Kidney epithelial cell (primary cell): ENCODE measurements around the gene EIF3A. TPM values are rescaled to one million over a fixed set of nuclear protein-coding genes. Genes with fewer than 3 reads are reported as not detected.

Experiments
- DNase-seq: peaks from one replicate; pipeline ENCODE4 v3.0.0-alpha.2; 2010; ENCODE audit warnings: low read depth
- H3K27me3 ChIP-seq: 2 replicates; pipeline ENCODE4 v1.6.0; 2011; ENCODE audit warnings: low read length; ENCODE audit not compliant: control insufficient read depth, insufficient read depth
- H3K36me3 ChIP-seq: 2 replicates; pipeline ENCODE4 v1.5.1; 2011; ENCODE audit warnings: low read length; ENCODE audit not compliant: control insufficient read depth, insufficient read depth
- H3K4me3 ChIP-seq: 2 replicates; pipeline ENCODE4 v1.5.1; 2011; ENCODE audit warnings: low read depth, mild to moderate bottlenecking, control low read depth, low read length
- total RNA-seq: library from RNA; depleted of rRNA; stranded (reverse); fragments of >200 nt; gene quantifications from 2 replicates; pipeline ENCODE4 v1.2.3, GENCODE V29; 2015
- TF ChIP-seq, protein P1 (sequence below): IDR thresholded peaks from 2 replicates; pipeline ENCODE4 v1.5.1; 2011; ENCODE audit warnings: mild to moderate bottlenecking, moderate library complexity, low read length, control low read depth, inconsistent platforms; ENCODE audit not compliant: insufficient read depth, poor library complexity, severe bottlenecking

EIF3A gene, protein sequence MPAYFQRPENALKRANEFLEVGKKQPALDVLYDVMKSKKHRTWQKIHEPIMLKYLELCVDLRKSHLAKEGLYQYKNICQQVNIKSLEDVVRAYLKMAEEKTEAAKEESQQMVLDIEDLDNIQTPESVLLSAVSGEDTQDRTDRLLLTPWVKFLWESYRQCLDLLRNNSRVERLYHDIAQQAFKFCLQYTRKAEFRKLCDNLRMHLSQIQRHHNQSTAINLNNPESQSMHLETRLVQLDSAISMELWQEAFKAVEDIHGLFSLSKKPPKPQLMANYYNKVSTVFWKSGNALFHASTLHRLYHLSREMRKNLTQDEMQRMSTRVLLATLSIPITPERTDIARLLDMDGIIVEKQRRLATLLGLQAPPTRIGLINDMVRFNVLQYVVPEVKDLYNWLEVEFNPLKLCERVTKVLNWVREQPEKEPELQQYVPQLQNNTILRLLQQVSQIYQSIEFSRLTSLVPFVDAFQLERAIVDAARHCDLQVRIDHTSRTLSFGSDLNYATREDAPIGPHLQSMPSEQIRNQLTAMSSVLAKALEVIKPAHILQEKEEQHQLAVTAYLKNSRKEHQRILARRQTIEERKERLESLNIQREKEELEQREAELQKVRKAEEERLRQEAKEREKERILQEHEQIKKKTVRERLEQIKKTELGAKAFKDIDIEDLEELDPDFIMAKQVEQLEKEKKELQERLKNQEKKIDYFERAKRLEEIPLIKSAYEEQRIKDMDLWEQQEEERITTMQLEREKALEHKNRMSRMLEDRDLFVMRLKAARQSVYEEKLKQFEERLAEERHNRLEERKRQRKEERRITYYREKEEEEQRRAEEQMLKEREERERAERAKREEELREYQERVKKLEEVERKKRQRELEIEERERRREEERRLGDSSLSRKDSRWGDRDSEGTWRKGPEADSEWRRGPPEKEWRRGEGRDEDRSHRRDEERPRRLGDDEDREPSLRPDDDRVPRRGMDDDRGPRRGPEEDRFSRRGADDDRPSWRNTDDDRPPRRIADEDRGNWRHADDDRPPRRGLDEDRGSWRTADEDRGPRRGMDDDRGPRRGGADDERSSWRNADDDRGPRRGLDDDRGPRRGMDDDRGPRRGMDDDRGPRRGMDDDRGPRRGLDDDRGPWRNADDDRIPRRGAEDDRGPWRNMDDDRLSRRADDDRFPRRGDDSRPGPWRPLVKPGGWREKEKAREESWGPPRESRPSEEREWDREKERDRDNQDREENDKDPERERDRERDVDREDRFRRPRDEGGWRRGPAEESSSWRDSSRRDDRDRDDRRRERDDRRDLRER (N-terminal part only)
- total RNA-seq = 129 and 140 TPM in 2 replicates

DNA sequence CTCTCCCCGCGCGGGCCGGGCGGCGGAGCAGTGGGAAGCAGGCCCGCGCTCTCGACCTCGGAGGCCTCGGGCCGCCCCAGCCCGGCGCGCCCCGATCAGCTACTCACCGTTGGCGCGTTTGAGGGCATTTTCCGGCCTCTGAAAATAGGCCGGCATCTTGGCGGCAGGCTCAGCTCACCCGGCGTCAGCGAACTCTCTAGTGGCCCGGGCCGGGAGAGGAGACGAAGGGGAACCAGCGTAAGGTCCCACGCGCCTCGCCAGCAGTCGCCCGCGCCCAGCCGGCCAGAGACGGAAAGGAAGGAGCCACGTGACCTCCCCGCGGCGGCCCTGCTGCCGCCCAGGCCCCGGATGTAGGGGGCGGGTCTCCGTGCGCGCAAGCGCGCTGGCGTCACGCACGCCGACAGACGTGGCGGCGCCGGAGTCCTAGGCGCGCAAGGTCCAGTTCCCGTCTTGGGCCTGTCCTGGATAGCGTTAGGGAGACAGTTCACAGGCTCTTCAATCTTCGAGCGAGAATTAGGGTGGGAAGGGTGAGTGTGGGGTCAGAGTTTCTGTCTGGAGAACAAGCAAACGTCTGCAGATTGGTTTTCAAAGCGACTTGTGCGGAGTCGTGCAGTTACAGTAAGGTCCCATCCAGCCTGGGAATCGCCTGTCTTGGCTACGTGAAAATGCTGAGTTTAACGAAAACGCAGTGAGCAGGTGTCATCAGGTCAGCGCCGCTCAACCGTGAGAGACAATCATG, at the start of gene EIF3A:
Gene EIF3A (minus strand): TSS at position 297 of the 739 bp plus-strand sequence. CDS start 141 bp downstream, at position 156.
- Histone ChIP-seq H3K27me3 (no peaks in the 10 kb centered on the region), H3K36me3 (no peaks in the 10 kb centered on the region), H3K4me3 (peak within 1 kb of the TSS; percentile 100)
- DNase-seq = peak; percentile 63
- TF ChIP-seq, protein P1, sequence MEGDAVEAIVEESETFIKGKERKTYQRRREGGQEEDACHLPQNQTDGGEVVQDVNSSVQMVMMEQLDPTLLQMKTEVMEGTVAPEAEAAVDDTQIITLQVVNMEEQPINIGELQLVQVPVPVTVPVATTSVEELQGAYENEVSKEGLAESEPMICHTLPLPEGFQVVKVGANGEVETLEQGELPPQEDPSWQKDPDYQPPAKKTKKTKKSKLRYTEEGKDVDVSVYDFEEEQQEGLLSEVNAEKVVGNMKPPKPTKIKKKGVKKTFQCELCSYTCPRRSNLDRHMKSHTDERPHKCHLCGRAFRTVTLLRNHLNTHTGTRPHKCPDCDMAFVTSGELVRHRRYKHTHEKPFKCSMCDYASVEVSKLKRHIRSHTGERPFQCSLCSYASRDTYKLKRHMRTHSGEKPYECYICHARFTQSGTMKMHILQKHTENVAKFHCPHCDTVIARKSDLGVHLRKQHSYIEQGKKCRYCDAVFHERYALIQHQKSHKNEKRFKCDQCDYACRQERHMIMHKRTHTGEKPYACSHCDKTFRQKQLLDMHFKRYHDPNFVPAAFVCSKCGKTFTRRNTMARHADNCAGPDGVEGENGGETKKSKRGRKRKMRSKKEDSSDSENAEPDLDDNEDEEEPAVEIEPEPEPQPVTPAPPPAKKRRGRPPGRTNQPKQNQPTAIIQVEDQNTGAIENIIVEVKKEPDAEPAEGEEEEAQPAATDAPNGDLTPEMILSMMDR = no peak

DNA sequence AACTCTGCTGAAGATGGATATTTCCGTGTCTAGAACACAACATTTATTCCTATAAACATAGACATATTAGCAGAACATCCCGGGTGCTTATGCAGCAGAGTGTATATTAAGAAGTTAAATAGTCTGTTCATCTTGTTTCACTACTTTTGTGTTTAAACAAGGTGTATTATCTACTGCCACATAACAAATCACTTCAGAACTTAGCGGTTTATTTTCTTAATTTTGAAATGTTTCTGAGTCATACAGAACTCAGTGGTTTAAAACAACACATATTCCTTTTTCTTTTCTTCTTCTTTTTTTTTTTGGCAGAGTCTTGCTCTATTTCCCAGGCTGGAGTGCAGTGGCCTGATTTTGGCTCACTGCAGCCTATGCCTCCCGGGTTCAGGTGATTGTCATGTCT, 49.1 kb upstream of the EIF3A start:
- peaks cover 4% of the 10 kb centered on the region for H3K36me3 ChIP-seq
- H3K4me3 ChIP-seq = no peak overlapping the region
- TF ChIP-seq, protein P1 = no peak

DNA sequence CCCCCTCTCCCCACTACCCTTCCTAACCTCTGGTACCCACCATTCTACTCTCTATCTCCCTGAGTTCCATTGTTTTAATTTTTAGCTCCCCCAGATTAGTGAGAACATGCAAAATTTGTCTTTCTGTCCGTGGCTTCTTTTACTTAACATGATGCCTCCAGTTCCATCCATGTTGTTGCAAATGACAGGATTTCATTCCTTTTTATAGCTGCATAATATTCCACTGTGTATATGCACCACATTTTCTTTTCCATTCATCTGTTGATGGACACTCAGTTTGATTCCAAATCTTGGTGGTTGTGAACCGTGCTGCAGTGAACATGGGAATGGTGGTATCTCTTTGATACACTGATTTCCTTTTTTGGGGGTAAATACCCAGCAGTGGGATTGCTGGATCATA, 45.3 kb upstream of the EIF3A start:
- Histone ChIP-seq H3K36me3 (peaks cover 2% of the 10 kb centered on the region), H3K4me3 (no peak overlapping the region), H3K27me3 (no peaks in the 10 kb centered on the region)
- TF ChIP-seq, protein P1 = no peak
- no peak for DNase-seq

More for the DNA sequence above, 49.1 kb upstream of the EIF3A start:
- H3K27me3 ChIP-seq = no peaks in the 10 kb centered on the region
- no peak for DNase-seq

DNA sequence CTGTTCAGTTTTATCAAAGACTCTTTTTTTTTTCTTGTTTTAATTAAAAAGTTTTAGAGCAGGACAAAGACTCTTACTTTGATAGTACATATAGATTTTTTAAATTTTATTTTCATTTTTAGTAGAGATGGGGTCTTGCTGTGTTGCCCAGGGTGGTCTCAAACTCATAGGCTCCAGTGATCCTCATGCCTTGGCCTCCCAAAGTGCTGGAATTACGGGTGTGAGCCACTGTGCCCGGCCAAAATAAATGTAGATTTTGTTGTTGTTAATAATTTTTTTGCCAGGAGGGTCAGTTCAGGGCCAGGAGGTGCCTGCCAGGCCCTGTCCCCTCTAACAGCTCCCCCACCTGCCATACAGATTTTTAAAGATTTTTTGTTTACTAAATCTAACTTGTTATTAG, 40.3 kb upstream of the EIF3A start:
- TF ChIP-seq, protein P1 = no peak
- H3K27me3 ChIP-seq = no peaks in the 10 kb centered on the region
- H3K4me3 ChIP-seq = no peak overlapping the region
- DNase-seq = no peak
- no peaks in the 10 kb centered on the region for H3K36me3 ChIP-seq

DNA sequence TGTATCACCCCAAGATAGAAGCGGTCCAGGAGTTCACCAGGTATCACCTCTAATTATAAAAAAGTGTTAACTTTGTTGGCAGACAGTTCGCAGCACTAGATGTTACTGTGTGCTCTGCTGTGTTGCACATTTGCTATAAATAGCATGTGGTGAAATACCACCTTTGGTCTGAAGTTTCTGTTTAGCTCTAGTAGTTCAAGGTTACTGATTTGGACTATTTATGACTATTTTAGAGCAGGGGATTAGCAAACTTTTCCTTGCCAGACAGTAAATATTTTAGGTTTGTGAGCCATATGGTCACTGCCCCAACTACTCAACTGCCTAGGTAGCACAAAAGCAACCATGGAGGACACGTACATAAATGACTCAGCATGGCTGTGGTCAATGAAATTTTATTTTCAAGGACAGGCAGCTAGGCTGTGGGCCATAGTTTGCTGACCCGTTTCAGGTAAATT, 39.8 kb upstream of the EIF3A start:
- no peak for DNase-seq
- H3K36me3 ChIP-seq = no peaks in the 10 kb centered on the region
- no peak overlapping the region for H3K4me3 ChIP-seq
- TF ChIP-seq, protein P1 = no peak
- no peaks in the 10 kb centered on the region for H3K27me3 ChIP-seq
